GM21423 (cell line): Measurements from ENCODE around the gene PTPRD.

Experiments
- ATAC-seq: cut with Tn5 transposase; IDR thresholded peaks from one replicate; pipeline ENCODE4 v1.9.1; 2021; ENCODE audit warnings: mild to moderate bottlenecking, moderate library complexity; ENCODE audit not compliant: unreplicated experiment

Gene PTPRD

DNA sequence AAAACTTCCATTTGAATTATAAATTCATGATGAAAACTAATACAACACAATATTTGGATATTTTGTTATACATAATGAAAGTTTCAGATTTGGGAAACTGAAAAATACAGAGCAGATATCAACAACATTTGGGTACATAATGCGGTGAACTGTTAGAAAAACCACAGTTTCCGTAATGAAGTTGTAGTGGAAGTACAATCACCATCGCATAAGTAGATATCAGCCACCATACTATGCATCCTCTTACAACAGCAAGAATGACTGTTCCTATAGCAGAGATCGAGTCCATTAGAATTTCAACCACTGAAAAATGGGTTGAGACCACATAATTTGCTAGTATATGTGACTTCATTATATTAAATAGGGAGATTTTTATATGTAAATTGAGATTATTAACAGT, 2043.0 kb downstream of the PTPRD start:
- no peak for ATAC-seq

DNA sequence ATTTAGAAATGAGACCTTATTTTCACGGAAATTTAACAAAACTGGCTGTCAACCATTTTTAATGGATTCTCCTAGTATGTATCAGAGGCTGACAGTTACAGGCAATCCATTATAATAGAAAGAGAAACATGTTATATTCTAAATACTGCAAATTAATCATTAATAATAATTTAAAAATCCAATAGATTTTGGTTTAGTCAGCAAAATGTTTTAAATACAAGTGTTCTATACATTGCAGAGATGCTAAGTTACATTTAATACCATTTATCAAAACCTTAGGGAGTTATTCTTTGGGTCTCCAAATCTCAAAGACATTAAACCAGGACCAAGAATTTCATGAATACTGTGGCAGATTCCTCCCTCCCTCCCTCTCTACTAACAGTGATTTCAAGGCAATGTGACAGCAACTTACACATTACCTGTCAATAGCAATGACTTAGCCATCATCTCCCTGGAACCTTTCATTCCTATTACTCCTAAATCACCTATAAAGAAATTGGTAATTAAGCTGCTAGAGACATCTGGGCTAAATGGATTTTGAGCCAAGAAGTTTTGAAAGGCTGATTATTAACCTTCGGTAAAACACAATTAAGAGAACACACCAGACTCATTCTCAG, 2044.7 kb downstream of the PTPRD start:
- ATAC-seq, result no peak

DNA sequence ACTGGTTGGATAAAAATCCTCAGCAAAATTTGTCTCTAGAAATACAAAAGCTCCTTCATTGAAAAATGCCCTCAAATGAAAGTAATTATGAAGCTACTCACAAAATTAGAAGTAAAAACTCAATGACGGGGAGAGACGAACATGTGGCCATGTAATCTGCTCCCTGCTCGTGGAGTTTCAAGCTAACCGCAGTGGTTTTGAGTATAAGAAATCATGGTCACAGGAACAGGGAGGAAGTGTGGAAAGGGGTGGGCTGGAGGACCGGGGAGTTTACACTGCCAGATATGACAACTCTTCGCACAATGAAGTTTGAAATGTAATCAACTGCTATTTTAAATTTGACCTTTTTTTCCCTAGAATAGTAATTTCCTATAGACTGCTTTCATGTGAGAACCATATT, 2047.8 kb downstream of the PTPRD start:
- ATAC-seq, result peak; percentile 47

DNA sequence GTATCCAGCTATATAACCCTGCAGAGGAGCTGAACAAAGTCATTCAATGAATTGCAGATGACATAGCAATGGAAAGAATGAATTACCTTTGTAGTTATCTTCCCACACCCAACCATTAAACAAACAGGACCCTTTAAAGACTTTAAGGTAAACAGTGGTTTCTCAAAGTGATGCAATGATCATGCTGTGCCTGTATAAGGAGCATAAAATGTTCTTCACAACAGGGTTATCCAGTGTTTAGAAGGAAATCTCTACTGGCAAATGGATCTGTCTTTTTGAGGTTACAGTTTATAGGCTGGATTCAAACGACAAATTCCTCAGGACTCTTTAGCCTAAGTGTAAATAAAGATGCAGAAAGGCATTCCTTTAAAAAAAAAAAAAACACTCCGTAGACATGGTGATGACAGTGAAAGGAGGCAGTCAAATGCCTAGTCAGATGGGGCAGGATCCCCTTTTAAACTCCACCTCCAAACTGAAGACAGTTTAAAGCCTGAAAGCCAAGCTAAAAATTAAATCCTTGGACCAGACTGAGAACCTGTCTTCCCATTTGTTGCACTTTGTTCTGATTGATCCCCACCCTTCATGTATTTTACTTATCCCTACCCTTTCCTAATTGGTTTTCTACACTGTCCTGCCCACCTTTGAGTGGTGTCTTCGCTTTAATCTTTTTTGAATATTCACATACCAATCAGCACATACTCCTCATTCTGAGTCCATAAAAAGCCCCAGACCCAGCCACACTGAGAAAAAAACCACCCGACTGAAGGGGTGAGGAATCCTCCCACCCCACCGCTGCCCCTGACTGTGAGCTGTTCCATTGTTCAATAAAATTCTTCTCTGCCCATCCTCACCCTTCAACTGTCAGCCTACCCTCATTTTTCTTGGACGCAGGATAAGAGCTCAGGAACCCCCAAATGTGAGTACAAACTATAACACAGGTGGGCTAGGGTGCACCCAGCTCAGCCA, 2052.0 kb downstream of the PTPRD start:
- no peak for ATAC-seq

DNA sequence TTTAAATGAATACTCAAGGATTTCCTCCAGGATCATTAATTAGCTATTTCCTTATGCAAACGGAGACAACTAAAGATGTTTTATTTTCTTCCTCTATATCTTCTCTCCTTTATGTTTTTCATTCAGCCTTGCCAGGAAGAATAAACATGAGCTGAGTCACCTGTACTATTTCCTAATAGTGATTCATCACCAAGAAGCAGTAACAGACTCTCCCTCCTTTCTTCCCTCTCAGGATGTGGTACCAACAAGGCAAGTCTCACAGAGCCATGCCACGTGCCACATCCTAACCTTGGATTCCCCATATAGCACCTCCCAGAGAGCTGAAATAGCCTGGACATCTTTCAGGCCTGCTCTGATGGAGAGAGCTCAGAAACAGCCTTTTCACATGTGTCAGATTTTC, 2054.6 kb downstream of the PTPRD start:
- no peak for ATAC-seq

DNA sequence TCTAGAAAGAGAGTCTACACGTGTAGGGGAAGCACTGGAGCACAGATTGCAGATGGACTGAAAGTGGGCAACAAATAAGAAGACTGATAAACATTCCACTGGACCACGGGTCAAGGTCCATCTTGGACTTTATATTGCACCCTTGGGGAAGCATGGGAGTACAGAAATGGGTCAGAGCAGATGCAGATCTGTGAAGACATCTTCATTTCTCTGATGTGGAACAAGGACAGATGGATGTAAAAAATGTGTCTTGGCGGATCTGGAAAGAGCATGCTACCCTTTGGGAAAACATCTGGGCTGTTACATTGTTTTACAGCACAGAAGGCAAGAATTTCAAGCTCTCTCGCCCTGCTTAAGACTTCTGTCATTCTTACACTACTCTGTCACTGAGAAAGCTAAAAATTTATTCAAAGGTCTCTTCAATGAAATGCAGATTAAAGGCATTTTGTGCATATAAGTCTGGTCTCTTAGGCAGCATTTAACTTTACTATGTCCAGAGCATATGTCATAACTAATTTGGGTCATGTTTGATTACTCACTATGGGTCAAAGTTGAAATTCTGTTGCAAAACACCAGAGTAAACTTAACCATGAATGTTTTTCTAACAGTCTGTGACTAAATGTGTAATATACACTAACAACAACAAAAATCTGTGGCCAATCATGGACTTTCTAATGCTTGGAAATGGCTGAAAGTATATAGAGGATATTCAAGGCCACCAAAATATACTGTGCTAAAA, 2056.9 kb downstream of the PTPRD start:
- ATAC-seq, result no peak

DNA sequence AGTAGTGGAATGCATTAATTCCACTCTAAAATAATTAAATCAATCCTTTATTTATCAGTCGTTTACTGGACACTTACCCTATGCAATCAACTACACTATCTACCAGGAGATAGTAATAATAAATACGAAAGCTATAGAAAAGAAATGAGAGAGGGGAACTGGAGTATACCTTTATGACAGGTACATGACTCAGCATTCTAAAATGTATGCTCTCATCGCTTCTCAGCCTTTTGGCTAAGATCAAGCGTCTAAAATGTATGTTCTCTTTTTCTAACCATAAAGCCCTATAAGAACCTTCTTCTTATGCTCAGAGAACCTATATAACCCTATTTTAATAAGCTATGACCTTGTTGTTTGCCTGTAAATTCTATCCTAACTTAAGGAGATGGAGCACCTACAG, 2059.4 kb downstream of the PTPRD start:
- ATAC-seq, result no peak

DNA sequence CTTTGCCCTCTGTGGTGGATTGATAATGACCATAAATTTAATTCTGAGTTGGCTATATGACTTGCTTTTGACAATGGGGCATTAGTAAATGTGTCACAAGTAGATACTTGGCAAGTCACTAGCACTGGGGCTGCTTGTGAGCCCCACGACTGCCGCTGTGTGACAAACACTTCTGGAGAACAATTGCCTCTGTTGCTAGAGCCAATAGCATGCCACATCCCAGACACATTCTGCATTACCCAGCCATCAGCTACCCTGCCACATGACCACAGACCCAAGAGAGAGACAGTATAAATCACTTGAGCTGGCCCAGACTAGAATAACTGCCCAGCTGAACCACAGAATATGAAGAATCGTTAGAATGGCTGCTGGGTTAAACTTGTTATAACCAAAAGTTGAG, 2060.1 kb downstream of the PTPRD start:
- no peak for ATAC-seq

DNA sequence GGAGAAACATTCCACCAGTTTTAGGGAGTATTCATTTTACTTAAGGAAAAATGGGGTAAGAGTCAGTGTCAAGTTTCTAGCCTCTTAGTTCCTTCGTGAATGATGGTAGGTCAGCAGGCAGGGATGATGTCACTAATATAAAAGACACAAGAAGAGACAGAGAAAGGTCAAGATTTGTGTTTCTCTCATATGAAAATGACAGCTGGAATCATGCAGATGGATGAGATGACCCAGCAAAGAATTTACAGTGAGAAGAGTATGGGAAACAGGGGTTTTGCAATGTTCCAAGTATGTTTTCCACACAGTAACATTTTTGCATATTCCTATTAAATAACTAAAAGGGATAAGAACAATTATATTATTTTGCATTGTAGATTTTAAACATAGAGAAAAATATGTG, 2063.6 kb downstream of the PTPRD start:
- no peak for ATAC-seq

DNA sequence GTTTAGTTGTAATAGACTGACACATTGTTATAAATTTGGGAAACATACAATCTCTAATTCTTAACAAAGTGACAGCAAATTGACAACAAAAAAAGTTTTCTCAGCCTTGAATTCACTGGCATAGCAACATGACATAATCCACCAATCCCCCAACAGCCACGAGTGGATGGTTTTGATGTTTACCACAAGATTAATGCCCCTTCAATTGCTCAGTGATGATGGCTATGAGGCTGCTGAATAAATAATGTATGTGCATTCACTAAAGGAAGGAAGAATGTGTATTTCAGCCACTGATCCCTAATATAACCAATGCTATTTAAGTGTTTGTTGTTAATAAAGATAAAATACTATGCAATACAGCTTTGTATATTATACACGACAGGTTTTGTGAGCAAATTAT, 2069.6 kb downstream of the PTPRD start:
- ATAC-seq, result no peak

DNA sequence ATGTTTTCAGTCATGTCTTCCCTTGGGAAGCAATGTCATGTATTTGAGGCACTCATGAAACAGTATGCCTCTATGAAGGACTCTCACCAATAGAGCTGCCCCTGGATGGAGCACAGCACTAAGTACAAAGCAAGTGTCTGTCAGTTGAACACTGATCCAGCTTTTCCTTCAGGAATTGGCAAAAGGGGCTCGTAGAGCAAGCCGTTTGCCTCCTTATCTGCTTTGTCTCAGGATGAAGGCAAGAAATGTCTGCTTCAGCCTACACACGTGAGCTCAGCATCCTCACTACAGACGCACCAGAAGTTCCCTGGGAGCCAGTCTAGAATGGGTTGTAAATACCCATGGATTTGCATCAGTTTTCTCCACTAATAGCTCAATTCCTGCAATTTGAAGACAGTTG, 2070.3 kb downstream of the PTPRD start:
- no peak for ATAC-seq

DNA sequence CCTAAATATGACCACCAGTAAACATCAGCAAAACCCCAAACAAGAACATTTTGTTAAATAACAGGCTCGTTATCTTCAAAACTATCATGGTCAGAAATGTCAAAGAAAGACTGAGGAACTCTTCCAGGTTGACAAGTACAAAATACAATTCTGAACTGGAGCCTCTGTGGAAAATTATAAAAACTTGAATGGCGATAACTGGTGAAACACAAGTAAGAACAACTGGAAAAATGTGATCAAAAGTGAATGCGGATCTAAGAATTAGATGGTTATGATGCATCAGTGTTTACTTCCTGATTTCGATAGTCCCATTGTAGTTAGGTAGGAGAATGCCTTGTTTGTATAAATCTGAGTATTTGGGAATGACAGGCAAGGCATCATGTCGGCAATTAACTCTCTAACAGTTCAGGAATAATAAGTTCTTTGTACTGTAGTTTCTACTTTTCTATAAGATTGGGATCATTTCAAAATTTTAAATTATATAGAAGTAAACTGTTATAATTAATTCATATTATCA, 2073.1 kb downstream of the PTPRD start:
- no peak for ATAC-seq

DNA sequence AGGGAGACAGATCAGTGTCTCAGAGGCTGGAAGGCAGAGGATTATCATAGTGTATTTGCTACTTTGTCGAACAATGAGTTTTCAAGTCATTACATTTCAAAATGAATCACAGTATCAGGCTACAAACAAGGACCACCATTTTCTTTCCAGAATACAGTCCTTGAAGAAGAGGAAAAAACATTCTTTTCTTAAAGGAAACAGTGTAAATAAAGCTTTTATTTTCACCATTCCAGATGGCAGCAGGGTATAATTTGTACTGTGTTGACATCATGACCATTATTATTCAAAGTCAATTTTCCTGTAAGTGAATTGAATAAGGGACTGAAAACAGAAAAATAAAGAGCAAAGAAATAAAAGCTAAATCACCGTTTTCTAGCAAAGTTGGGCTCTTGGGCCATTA, 2076.0 kb downstream of the PTPRD start:
- ATAC-seq, result no peak

DNA sequence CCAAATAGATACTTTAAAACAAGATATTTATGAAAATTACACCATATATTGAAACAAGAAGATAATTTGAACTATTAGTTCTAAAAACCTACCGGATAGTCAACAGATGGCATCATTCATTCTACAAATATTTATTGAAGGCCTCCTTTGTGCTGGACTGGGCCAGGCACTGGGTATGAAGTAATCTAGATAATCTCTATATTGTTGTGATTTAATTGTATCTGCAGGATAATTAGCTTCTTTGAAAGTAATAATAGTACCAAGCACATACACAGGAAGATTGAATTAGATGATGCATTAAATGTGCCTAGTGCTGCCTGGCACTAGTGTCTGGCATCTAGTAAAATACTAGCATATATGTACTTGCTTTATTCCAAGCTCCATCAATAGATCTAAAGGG, 2078.0 kb downstream of the PTPRD start:
- no peak for ATAC-seq

DNA sequence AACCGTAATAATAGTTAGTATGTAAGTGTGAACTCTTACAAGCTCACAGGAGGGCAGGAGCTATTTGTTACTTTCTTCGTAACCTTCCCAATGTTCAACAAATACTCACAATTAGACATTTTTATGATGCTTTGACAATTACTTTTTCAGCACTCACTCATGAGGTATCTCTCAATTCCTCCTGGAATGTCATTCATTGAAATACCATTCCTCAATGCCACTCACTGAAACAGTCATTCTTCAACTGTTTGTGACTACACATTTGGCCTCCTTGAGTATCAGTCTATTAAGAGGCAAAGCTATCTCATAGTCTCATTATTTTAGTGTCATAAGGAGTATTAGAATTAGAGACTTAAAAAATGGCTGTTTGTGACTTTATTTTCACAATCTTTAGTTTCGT, 2079.1 kb downstream of the PTPRD start:
- ATAC-seq, result no peak

DNA sequence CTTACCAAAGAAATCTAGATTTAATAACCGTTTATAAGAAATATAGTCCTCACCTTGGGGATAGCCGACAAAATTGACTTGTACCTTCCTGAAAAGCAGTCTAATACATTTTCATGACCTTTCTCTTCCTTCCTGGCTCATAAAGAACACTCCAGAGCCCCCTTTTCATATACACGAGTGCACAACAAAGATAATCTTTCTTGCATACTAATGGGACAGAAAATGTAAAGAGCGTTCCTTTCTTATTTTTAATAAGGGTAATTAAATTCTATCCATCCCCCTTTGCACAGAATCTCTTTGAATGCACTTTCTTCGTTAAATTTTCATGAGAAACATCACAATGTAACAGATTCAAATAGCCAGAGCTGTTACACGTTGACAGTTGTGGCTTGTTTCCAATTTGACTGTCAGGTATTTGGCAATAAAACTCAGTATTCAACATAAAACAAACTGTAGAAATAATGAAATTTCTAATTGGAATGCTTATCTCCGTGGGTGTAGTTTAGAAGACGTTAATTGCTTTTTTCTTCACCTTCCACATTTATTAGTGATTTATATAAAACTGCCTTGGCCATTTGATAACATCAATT, 2080.9 kb downstream of the PTPRD start:
- no peak for ATAC-seq

DNA sequence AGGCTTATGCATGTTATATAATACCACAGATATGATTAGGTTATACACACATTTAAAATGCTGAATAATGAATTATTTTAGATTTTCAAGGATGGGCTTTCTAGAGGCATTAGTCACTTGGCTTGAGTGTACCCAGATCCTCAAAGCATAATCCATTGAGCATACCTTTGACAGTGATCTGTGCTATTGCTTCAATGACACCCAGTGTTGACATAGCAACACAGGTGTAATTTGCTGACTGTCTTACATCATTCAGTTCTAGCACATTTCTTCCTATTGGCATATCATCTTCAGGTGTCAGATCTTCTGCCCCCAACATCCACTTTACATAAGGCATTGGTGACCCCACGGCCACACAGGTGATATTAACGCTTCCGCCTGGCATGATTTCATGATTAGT, 2091.7 kb downstream of the PTPRD start:
- no peak for ATAC-seq

DNA sequence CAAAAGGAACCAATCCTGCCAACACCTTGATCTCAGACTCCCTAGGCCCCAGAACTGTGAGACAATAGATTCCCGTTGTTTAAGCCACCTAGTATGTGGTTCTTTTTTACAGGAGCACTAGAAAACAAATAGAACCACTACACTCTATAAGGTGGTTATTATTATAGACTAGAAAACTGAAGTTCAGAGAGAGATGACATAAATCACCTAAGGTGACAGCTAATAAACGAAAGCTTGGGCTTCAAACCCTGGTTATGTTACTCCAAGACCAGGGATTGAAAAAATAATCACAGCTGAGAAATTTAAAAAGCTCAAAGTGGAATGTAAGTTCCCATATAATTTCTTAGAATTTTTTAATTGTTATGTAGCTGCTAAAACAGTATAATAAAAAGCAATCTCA, 2097.1 kb downstream of the PTPRD start:
- no peak for ATAC-seq

DNA sequence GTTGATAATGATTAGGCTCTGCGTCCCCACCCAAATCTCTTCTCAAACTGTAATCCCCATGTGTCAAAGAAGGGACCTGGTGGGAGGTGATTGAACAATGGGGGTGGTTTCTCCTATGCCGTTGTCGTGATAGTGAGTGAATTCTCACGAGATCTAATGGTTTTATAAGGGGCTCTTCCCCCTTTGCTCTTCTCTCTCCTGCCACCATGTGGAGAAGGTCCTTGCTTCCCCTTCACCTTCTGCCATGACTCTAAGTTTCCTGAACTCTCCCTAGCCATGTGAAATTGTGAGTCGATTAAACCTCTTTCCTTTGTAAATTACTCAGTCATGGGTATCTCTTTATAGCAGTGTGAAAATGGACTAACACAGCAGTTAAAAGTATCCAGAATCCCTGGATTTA, 2098.0 kb downstream of the PTPRD start:
- no peak for ATAC-seq

DNA sequence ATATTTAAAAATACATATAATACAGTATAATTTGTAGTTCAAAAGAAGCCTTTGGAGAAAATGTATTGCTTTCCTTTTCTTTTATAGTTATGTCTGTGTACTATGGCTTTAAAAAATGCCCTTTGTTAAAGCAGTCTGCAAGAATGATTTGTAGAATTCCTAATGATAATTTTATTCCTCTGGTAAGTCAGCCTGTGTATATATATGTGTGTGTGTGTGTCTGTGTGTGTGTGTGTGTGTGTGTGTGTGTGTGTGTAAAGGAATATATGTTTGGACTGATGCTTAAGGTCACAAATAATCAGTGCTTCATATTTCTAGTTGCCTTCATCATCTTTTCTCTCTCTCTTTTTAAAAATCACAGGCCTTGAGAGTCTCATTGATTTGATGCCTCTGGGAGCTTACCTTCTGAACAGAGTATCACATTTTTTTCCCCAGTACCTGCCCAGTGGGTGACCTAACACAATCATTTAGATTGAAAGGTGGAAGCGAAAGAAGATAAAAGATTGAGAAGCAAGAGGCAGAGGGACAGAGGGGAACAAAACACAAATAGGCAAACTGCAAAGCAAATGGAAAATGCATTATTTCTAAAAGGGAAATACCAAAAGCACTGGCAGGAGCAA, 2104.0 kb downstream of the PTPRD start:
- no peak for ATAC-seq

DNA sequence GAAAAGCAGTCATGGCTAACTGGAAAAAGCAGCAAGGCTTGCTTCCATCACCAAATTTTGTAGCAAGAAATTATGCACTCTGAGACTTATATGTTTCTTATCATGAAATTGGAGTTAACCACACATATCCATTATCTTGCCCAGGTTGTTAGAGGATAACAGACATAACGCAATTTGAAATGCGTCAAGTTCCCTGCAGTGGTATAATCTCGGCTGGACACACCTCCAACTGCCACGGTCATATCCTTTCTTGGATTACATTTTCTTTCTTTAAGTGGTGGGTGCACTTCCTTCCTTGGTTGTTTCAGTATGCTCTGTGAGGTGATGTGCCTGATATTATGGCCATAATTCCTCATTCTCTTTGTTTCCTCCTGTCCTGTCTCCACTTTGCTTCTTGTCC, 2118.2 kb downstream of the PTPRD start:
- ATAC-seq, result no peak
